Ishikawa (cell line): ENCODE results near the gene DNAJC21.

Source experiments
- CEBPB ChIP-seq: IDR thresholded peaks from 2 replicates; pipeline ENCODE4 v1.6.1; 2012
- CREB1 ChIP-seq: IDR thresholded peaks from 2 replicates; pipeline ENCODE4 v1.6.1; 2012; ENCODE audit warnings: low read depth
- EGR1 ChIP-seq: IDR thresholded peaks from 2 replicates; pipeline ENCODE4 v1.6.1; 2012
- EP300 ChIP-seq: IDR thresholded peaks from 2 replicates; pipeline ENCODE4 v1.6.1; 2012; ENCODE audit warnings: borderline replicate concordance
- FOXM1 ChIP-seq: IDR thresholded peaks from 2 replicates; pipeline ENCODE4 v1.6.1; 2012; ENCODE audit warnings: low read depth, borderline replicate concordance
- NFIC ChIP-seq: IDR thresholded peaks from 2 replicates; pipeline ENCODE4 v1.6.1; 2012
- RAD21 ChIP-seq: IDR thresholded peaks from 2 replicates; pipeline ENCODE4 v1.6.1; 2012; ENCODE audit warnings: low read depth
- TAF1 ChIP-seq: IDR thresholded peaks from 2 replicates; pipeline ENCODE4 v1.6.1; 2012; ENCODE audit warnings: low read depth, mild to moderate bottlenecking
- TCF12 ChIP-seq: IDR thresholded peaks from 2 replicates; pipeline ENCODE4 v1.6.1; 2012; ENCODE audit warnings: low read depth
- TEAD4 ChIP-seq: IDR thresholded peaks from 2 replicates; pipeline ENCODE4 v1.6.1; 2012
- YY1 ChIP-seq: IDR thresholded peaks from 2 replicates; pipeline ENCODE4 v1.6.1; 2012; ENCODE audit warnings: low read depth
- ZBTB7A ChIP-seq: IDR thresholded peaks from 2 replicates; pipeline ENCODE4 v1.6.1; 2012; ENCODE audit warnings: low read depth
- TF ChIP-seq, protein P1 (sequence below): IDR thresholded peaks from 2 replicates; pipeline ENCODE4 v1.6.1; 2012
- TF ChIP-seq, protein P2 (sequence below): IDR thresholded peaks from 2 replicates; pipeline ENCODE4 v1.6.1; 2012
- TF ChIP-seq, protein P3 (sequence below): IDR thresholded peaks from 2 replicates; pipeline ENCODE4 v1.6.1; 2012; ENCODE audit warnings: low read depth, mild to moderate bottlenecking

Gene DNAJC21

DNA sequence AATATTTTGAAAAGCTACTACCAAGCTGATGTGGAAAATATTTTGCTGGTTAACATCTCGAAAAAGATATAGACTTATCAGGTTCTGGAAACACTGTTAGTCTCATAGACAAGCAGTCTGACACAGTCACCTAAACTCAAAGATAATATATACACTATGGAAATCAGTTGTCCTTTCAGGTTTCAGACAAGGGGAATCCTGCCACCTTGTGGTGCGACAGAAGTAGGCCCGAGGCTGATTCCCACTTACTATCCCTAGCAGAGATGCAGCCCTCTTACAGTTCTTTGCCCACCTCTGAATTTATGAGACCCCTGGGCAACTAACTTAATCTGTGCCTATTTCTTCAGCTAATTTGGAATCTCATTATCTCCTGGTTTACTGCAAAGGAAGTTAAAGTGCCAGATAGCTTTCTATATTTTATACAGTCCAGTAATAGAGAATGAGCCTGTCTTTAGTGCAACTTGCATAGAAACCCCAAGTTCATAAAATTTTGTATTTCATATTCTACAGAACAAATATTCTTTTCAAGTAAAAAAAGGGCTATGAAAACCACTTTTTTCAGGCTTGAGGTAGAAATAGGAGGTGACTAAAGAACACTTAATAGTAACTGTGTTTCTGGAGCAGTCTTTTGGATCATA is 31.0 kb upstream of the DNAJC21 start:
- TF ChIP-seq RAD21, result peak; percentile 89
- no peak for TF ChIP-seq TEAD4

DNA sequence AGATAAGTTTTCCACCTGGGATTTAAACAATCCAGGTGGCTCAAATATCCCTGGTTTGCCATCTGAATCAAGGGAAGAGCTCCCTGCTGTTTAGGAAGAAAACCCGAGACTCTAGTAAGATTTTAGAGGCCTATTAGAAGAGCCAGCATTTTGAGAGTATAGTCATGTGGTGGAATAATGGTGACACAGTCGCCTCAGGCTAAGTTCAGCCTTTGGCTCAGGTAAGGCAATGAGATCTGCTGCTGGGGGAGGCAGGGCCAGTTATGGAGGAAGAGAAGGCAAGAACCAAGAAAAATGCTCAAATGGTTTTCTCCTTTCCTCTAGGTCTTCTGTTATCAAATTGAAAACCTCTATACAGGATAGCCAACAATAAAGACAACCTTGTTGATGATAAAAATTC is 30.3 kb upstream of the DNAJC21 start:
- TF ChIP-seq TAF1 (no peak), RAD21 (no peak), TEAD4 (no peak), CEBPB (no peak), NFIC (no peak), EGR1 (no peak), ZBTB7A (no peak), EP300 (no peak), FOXM1 (no peak)
- TF ChIP-seq, protein P1, sequence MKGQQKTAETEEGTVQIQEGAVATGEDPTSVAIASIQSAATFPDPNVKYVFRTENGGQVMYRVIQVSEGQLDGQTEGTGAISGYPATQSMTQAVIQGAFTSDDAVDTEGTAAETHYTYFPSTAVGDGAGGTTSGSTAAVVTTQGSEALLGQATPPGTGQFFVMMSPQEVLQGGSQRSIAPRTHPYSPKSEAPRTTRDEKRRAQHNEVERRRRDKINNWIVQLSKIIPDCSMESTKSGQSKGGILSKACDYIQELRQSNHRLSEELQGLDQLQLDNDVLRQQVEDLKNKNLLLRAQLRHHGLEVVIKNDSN, result no peak
- TF ChIP-seq, protein P2, sequence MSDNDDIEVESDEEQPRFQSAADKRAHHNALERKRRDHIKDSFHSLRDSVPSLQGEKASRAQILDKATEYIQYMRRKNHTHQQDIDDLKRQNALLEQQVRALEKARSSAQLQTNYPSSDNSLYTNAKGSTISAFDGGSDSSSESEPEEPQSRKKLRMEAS, result no peak

DNA sequence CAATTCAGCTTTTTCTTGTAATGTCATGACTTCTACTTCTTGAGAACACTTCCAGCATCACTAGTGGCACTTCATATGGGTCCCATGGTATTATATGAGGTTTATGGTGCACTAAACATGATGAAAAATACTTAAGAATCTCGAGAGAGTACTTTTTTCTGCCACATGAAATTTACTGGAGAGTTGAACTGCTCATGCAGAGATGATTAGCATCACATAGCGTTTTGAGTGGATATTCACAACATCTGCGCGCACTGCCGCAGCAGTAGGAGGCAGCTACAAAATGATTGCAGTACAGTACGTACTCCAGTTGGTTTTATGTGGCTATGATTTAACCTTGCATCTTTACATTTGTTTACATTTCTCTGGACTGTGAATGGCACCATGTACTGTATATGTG is 28.7 kb upstream of the DNAJC21 start:
- TF ChIP-seq CEBPB, result no peak
- TF ChIP-seq TEAD4, result no peak
- TF ChIP-seq, protein P1, result no peak
- TF ChIP-seq ZBTB7A, result no peak
- TF ChIP-seq YY1, result no peak
- TF ChIP-seq EP300, result no peak
- TF ChIP-seq TCF12, result no peak
- TF ChIP-seq, protein P3, sequence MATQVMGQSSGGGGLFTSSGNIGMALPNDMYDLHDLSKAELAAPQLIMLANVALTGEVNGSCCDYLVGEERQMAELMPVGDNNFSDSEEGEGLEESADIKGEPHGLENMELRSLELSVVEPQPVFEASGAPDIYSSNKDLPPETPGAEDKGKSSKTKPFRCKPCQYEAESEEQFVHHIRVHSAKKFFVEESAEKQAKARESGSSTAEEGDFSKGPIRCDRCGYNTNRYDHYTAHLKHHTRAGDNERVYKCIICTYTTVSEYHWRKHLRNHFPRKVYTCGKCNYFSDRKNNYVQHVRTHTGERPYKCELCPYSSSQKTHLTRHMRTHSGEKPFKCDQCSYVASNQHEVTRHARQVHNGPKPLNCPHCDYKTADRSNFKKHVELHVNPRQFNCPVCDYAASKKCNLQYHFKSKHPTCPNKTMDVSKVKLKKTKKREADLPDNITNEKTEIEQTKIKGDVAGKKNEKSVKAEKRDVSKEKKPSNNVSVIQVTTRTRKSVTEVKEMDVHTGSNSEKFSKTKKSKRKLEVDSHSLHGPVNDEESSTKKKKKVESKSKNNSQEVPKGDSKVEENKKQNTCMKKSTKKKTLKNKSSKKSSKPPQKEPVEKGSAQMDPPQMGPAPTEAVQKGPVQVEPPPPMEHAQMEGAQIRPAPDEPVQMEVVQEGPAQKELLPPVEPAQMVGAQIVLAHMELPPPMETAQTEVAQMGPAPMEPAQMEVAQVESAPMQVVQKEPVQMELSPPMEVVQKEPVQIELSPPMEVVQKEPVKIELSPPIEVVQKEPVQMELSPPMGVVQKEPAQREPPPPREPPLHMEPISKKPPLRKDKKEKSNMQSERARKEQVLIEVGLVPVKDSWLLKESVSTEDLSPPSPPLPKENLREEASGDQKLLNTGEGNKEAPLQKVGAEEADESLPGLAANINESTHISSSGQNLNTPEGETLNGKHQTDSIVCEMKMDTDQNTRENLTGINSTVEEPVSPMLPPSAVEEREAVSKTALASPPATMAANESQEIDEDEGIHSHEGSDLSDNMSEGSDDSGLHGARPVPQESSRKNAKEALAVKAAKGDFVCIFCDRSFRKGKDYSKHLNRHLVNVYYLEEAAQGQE, result no peak
- no peak for TF ChIP-seq EGR1
- no peak for TF ChIP-seq FOXM1
- TF ChIP-seq TAF1, result no peak
- TF ChIP-seq, protein P2, result no peak
- TF ChIP-seq NFIC, result no peak
- TF ChIP-seq CREB1, result no peak
- TF ChIP-seq RAD21, result no peak

DNA sequence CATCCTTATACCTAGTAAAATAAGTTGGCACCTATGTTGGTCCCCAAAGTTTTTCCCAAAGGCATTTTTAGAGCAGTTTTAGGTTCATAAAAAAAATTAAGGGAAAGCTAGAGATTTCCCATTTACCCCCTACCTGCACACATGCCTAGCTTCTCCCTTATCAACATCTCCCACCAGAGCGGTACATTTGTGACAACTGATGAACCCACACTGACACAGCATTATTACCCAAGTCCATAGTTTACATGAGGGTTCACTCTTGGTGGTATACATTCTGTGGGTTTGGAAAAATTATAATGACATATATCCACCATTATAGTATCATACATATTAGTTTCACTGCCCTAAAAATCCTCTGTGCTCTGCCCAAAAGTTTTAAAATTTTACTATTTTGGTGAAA is 26.1 kb upstream of the DNAJC21 start:
- TF ChIP-seq ZBTB7A (no peak), CREB1 (no peak)
- TF ChIP-seq, protein P3, result no peak
- TF ChIP-seq, protein P1, result no peak

DNA sequence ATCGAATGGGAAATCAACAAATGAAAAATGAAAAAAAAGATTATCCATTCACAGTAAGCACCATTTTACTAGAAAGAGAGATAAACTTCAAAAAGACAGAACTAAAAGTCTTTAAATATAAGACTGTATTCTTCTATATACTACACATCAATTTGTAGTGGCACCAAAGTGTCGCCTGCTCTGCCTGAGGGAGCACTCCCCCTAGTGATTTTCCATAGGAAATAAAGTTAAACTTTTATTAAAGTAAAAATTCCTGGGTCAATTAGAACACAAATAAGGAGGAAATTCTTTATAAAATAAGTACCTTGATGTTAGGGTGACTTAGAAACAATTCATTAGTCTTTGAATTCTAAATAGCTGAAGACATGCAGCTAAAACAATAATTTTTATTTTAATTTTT is 23.8 kb upstream of the DNAJC21 start:
- TF ChIP-seq YY1 (no peak), RAD21 (peak; percentile 25; the same call in 1 of the 2 replicates), EP300 (no peak), TAF1 (no peak)
- TF ChIP-seq, protein P3, result no peak
- TF ChIP-seq, protein P1, result no peak
